Measurements from ENCODE around the gene TXLNG.

GRCh38 chrX:16778993-16779392 lies 7.3 kb upstream of the TXLNG start:
- no peak for TF ChIP-seq CTCF (conservative IDR thresholded peaks at IDR 0.05; ENCODE audit: low read depth, low read length)
- TF ChIP-seq RCOR1 (IDR thresholded peaks at IDR 0.05; ENCODE audit: insufficient replicate concordance, low read length): no peak
- no peak for TF ChIP-seq RFX5 (IDR thresholded peaks at IDR 0.05; ENCODE audit: low read depth, low read length)
- TF ChIP-seq MAZ (IDR thresholded peaks at IDR 0.05; ENCODE audit: borderline replicate concordance, low read depth, low read length): no peak
- TF ChIP-seq CHD1 (IDR thresholded peaks at IDR 0.05; ENCODE audit: low read depth, low read length): no peak
- no peak for TF ChIP-seq USF2 (IDR thresholded peaks at IDR 0.05; ENCODE audit: low read depth, low read length)
- no peak for TF ChIP-seq SMC3 (IDR thresholded peaks at IDR 0.05; ENCODE audit: low read depth, low read length)

All from IMR-90 (cell line).